Measurements from ENCODE around the gene SEPTIN12.

DNA sequence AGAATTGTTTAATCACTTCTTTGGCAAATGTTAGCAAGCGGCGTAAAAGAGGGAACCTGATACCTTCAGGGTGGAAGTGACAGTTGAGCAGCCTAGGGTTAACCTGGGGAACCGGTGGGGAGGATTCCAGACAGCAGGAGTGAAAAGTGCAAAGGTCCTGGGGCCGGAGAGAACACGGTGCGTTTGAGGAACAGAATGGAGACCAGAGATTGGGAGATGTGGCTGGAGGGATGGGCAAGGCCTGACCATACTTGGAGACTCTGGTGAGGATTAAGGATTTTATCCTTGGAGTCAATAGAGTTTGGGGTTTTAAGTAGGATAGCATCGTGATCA, 18.9 kb downstream of the SEPTIN12 start:
- TF ChIP-seq, protein P1, sequence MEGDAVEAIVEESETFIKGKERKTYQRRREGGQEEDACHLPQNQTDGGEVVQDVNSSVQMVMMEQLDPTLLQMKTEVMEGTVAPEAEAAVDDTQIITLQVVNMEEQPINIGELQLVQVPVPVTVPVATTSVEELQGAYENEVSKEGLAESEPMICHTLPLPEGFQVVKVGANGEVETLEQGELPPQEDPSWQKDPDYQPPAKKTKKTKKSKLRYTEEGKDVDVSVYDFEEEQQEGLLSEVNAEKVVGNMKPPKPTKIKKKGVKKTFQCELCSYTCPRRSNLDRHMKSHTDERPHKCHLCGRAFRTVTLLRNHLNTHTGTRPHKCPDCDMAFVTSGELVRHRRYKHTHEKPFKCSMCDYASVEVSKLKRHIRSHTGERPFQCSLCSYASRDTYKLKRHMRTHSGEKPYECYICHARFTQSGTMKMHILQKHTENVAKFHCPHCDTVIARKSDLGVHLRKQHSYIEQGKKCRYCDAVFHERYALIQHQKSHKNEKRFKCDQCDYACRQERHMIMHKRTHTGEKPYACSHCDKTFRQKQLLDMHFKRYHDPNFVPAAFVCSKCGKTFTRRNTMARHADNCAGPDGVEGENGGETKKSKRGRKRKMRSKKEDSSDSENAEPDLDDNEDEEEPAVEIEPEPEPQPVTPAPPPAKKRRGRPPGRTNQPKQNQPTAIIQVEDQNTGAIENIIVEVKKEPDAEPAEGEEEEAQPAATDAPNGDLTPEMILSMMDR (conservative IDR thresholded peaks at IDR 0.05; ENCODE audit: low read depth, low read length): no peak
- no peak for TF ChIP-seq EZH2 (IDR thresholded peaks at IDR 0.05; ENCODE audit: borderline replicate concordance, low read depth, low read length, poor library complexity, severe bottlenecking)

All from A673 (cell line).